ENCODE data around the gene LRBA. TPM values are rescaled to one million over a fixed set of nuclear protein-coding genes. Genes with fewer than 3 reads are reported as not detected.

The LRBA gene
- total RNA-seq, 1 experiment from 2014 or later: 69.1 TPM

DNA sequence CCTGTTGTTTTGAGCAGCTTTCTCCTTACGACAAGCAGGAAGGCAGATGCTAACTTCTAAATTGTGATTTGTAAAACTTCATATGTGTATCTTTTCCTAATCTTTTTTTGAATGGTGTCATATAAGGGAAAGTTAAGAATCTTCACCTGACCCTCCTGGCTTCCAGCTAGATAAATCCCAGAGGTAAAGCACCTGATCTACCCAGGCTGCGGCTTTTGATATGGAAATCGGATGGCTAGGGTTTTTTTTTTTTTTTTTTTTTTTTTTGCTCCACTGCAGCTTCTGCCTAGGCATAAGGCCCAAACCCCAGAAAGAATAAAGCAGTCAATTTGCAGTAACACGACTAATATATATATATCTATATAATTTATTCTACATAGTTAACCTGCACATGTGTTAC, 423.2 kb downstream of the LRBA start:
- peak; percentile 56 for ATAC-seq
- ChIA-PET CTCF (interaction anchor here (0.6 to 1.4 kb wide), 5 partner anchors 10 to 501 kb away, joined by 3 to 5 read pairs (median 3); no protein-coding TSS in a partner anchor), POLR2A (interaction anchor here (0.6 kb wide), 1 partner anchor 10 kb away, joined by 3 read pairs; no protein-coding TSS in a partner anchor)
- Mint-ChIP-seq H3K36me3 (no peaks in the 10 kb centered on the region), H3K4me1 (peaks cover 19% of the 10 kb centered on the region), H3K9me3 (no peaks in the 10 kb centered on the region), H3K27me3 (ENCODE audit: low read depth) (no peaks in the 10 kb centered on the region), H3K27ac (no peak overlapping the region), H3K4me3 (peak overlapping the region; percentile 57)
- no peak for DNase-seq (ENCODE audit: low spot score)
- TF ChIP-seq, protein P1, sequence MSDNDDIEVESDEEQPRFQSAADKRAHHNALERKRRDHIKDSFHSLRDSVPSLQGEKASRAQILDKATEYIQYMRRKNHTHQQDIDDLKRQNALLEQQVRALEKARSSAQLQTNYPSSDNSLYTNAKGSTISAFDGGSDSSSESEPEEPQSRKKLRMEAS (CRISPR knock-in tag; IDR thresholded peaks at IDR 0.05): no peak
- TF ChIP-seq ZNF121 (CRISPR knock-in tag; IDR thresholded peaks at IDR 0.05): no peak

DNA sequence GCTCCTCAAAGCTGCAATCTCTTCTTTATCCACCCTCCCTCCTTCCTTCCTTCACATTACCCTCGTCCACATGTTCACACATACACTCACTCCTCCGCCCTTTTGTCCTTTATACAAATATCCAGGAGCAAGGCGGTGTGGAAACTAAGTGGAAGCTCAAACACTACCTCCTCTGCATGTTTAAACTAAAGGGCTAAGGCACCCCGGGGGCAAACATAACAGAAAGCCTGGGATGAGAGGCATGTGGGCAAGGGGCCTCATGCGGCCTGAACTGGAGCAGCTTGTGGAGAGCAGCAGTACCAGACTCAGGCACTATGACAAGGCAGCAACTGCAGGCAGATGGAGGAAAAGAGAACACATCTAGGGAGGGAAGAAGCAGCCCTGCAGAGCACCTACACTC, 423.7 kb downstream of the LRBA start:
- Mint-ChIP-seq H3K4me3 (peak overlapping the region; percentile 57), H3K27ac (peak overlapping the region; percentile 95)

GRCh38 chr4:150590631-150591030, 424.5 kb downstream of the LRBA start:
- Mint-ChIP-seq H3K4me3 (no peak overlapping the region), H3K27ac (no peak overlapping the region), H3K9me3 (no peaks in the 10 kb centered on the region), H3K4me1 (peaks cover 28% of the 10 kb centered on the region), H3K36me3 (no peaks in the 10 kb centered on the region), H3K27me3 (ENCODE audit: low read depth) (peaks cover 9% of the 10 kb centered on the region)
- CTCF ChIA-PET: interaction anchor here (1.4 kb wide), 1 partner anchor 12 kb away, joined by 4 read pairs; no protein-coding TSS in a partner anchor
- no peak for DNase-seq (ENCODE audit: low spot score)
- POLR2A ChIA-PET: interaction anchor here (1.0 kb wide), 1 partner anchor 12 kb away, joined by 4 read pairs; no protein-coding TSS in a partner anchor
- ATAC-seq: no peak
- no peak for TF ChIP-seq ZNF232 (CRISPR knock-in tag; IDR thresholded peaks at IDR 0.05)
- TF ChIP-seq ZNF317 (CRISPR knock-in tag; IDR thresholded peaks at IDR 0.05; ENCODE audit: borderline replicate concordance, low read depth): no peak
- TF ChIP-seq HMGA2 (CRISPR knock-in tag; IDR thresholded peaks at IDR 0.05): no peak
- TF ChIP-seq, protein P2, sequence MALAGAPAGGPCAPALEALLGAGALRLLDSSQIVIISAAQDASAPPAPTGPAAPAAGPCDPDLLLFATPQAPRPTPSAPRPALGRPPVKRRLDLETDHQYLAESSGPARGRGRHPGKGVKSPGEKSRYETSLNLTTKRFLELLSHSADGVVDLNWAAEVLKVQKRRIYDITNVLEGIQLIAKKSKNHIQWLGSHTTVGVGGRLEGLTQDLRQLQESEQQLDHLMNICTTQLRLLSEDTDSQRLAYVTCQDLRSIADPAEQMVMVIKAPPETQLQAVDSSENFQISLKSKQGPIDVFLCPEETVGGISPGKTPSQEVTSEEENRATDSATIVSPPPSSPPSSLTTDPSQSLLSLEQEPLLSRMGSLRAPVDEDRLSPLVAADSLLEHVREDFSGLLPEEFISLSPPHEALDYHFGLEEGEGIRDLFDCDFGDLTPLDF (CRISPR knock-in tag; IDR thresholded peaks at IDR 0.05): no peak
- TF ChIP-seq NR3C1 (CRISPR knock-in tag; conservative IDR thresholded peaks at IDR 0.05; ENCODE audit: low read depth): no peak
- no peak for TF ChIP-seq ZNF281 (CRISPR knock-in tag; IDR thresholded peaks at IDR 0.05)
- TF ChIP-seq SP1 (CRISPR knock-in tag; conservative IDR thresholded peaks at IDR 0.05): no peak
- TF ChIP-seq FOXP1 (CRISPR knock-in tag; IDR thresholded peaks at IDR 0.05; ENCODE audit: borderline replicate concordance): no peak
- no peak for TF ChIP-seq RELA (CRISPR knock-in tag; IDR thresholded peaks at IDR 0.05; ENCODE audit: borderline replicate concordance)
- no peak for TF ChIP-seq NFE2L1 (CRISPR knock-in tag; IDR thresholded peaks at IDR 0.05)
- no peak for TF ChIP-seq ZNF512 (CRISPR knock-in tag; IDR thresholded peaks at IDR 0.05; ENCODE audit: borderline replicate concordance)
- TF ChIP-seq ESRRA (CRISPR knock-in tag; IDR thresholded peaks at IDR 0.05; ENCODE audit: borderline replicate concordance): no peak
- no peak for TF ChIP-seq HMGXB4 (CRISPR knock-in tag; IDR thresholded peaks at IDR 0.05)

More for the DNA sequence above, 423.7 kb downstream of the LRBA start:
- peak; percentile 57 for DNase-seq (ENCODE audit: low spot score)
- TF ChIP-seq ZNF416 (CRISPR knock-in tag; IDR thresholded peaks at IDR 0.05) (no peak), ATF1 (CRISPR knock-in tag; IDR thresholded peaks at IDR 0.05) (no peak), NFE2L1 (CRISPR knock-in tag; IDR thresholded peaks at IDR 0.05) (no peak), KAT7 (CRISPR knock-in tag; IDR thresholded peaks at IDR 0.05; ENCODE audit: borderline replicate concordance) (no peak), HMGXB4 (CRISPR knock-in tag; IDR thresholded peaks at IDR 0.05) (no peak)
- TF ChIP-seq, protein P3, sequence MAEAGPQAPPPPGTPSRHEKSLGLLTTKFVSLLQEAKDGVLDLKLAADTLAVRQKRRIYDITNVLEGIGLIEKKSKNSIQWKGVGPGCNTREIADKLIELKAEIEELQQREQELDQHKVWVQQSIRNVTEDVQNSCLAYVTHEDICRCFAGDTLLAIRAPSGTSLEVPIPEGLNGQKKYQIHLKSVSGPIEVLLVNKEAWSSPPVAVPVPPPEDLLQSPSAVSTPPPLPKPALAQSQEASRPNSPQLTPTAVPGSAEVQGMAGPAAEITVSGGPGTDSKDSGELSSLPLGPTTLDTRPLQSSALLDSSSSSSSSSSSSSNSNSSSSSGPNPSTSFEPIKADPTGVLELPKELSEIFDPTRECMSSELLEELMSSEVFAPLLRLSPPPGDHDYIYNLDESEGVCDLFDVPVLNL (CRISPR knock-in tag; IDR thresholded peaks at IDR 0.05; ENCODE audit: borderline replicate concordance, low read depth): no peak
- peaks cover 21% of the 10 kb centered on the region for H3K4me1 Mint-ChIP-seq
- peaks cover under 1% of the 10 kb centered on the region; the same call in 1 of the 2 replicates for H3K27me3 Mint-ChIP-seq (ENCODE audit: low read depth)
- peak; percentile 98 for ATAC-seq
- no peaks in the 10 kb centered on the region for H3K36me3 Mint-ChIP-seq
- ChIA-PET CTCF (interaction anchor here (0.6 to 1.4 kb wide), 4 partner anchors 10 to 296 kb away, joined by 3 to 5 read pairs (median 4); no protein-coding TSS in a partner anchor), POLR2A (no interaction called here)
- H3K9me3 Mint-ChIP-seq: no peaks in the 10 kb centered on the region
